GM13977 (cell line): Measurements from ENCODE around the gene TMEM255A.

Experiments used
- DNase-seq: peaks from one replicate; pipeline ENCODE4 v3.0.0; 2012; ENCODE audit warnings: low spot score
- CTCF ChIP-seq: IDR thresholded peaks from 2 replicates; pipeline ENCODE4 v1.5.1; 2012; ENCODE audit warnings: mild to moderate bottlenecking, control low read depth; ENCODE audit not compliant: insufficient read depth; ENCODE audit errors: extremely low read depth, missing control alignments
- in situ Hi-C: fragments of 300-500 bp; cut with MboI; formaldehyde crosslinking; loops from one replicate; pipeline ENCODE4 v1.12.0; 2022; ENCODE audit warnings: low sequenced_read_pairs, low pct_unique_long_range_greater_than_20kb, mixed read lengths, inconsistent platforms; ENCODE audit not compliant: unreplicated experiment

TMEM255A gene

DNA sequence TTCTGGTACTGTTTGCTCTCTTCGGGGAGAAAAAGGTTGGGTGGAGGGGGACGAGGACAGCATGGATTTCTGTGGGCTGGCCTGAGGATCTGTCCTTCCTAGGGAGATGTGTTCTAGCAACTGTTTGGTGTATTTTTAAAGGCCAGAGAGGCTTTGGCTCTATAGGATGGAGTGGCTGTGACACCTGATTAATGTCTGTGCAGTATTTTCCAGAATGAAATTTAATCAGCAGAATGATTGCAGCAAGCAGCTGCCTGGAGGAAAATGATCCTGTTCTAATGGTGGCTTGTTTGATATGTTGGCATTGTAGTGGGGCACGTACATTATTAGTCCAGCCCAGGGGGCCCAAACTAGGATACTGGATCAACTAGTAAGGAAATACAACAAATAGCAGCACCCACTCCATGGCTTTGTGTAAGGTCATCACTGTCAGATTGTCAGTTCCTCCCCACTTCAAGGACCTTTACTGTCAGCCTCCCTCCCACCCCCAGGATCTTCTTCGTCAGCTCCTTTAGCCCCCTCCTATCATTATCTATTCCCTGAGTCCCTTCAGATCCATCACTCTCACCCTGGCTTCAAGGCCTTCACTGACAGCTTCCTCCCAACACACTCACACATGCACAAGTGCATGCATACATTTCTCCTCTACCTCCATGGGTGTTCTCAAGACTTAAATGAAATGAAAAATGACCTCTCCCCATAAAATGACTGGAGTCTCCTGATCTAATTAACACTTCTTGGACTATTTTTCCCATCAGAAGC lies 10.4 kb upstream of the TMEM255A start:
- in situ Hi-C loops = no loop called here
- no peak for DNase-seq
- no peak for TF ChIP-seq CTCF

GRCh38 chrX:120318411-120318810 lies 7.2 kb upstream of the TMEM255A start:
- DNase-seq = no peak
- TF ChIP-seq CTCF = no peak
- in situ Hi-C loops = no loop called here

DNA sequence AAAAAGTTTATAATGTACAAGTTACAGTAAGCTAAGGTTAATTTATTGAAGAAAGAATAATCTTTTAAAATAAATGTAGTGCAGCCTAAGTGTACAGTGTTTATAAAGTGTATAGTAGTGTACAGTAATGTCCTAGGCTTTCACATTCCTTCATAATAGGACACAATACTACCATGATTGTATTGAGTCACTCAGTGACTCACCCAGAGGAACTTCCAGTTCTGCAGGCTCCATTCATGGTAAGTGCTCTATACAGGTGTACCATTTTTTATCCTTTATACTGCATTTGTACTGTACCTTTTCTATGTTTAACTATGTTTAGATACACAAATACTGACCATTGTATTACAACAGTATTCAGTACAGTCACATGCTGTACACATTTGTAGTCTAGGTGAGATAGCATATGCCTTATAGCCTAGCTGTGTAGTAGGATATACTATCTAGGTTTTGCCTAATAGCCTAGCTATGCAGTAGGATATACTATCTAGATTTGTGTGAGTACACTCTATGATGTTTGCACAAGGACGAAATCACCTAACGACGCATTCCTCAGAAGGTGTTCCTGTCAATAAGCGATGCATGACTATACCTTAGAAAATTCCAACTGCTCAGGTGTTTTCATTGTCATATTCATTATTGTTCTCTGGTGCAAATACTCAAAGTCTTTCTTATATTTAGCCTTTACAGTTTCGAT lies 5.5 kb upstream of the TMEM255A start:
- in situ Hi-C loops = no loop called here
- DNase-seq = no peak
- TF ChIP-seq CTCF = no peak

DNA sequence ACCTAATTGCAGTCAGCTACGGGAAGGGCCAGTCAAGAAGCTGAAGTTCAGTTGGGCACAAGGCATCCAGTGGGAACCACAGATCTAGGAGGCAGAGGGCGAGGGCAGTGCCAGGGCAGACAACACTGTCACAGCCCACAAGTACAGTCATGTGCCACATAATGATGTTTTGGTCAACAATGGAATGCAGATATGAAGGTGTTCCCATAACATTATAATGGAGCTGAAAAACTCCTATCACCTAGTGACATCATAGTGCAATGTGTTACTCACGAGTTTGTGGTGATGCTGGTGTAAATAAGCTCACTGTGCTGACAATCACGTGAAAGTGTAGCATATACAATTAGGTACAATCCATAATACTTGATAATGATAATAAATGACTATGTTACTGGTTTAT lies 4.5 kb upstream of the TMEM255A start:
- DNase-seq = no peak
- no peak for TF ChIP-seq CTCF
- in situ Hi-C loops = no loop called here

- no peak for TF ChIP-seq CTCF
- in situ Hi-C loops = no loop called here
- no peak for DNase-seq
Measured at GRCh38 chrX:120311727-120312063, 434 bp upstream of the TMEM255A start.

DNA sequence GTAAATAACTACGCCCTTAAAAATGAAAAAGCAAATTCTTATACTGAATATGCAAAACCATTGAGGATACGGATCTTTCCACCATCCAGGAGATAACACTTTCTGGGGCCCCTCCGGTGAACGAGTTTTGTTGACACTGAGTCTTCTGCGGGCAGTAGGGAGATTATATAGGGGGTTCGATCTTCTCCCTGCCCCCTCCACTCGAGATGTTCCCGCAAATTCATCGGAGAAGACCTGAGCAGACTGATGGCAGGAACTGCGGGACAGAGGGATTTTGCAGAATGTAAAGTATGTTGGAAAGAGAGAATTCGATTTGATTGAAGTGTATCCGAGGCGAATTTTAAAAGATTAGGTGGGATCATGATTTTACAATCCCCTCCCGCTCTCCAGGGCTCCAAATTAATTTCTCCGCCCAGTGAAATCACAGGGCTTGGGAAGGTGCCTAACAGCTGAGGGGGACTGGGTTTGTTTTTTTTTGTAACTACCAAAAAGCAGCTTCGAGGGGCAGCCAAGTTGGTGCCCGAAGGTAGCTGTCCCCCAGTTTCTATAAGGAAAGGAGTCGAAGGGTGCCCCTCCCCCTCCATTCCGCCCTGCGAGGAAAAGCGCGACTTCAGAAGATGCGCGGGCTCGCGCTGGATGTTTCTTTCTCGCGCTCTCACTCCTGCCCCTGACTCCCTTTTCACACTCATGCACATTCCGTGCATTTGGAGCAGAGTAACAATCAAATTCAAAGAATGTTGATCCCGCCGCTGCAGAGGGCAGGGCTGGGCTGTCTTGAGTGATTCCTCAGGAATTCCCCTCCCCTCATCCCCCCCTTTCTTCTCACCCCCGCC lies 1.2 kb downstream of the TMEM255A start:
- TF ChIP-seq CTCF = no peak
- no peak for DNase-seq
- in situ Hi-C loops = no loop called here
